K562 (cell line): ENCODE data around the gene MED13L.

Experiments used
- RBBP5 ChIP-seq: fragments of 200-600 bp; sonication (generic); IDR thresholded peaks from 2 replicates; pipeline ENCODE4 v1.6.1; 2012; ENCODE audit warnings: borderline replicate concordance, mild to moderate bottlenecking, low read length, control low read depth, inconsistent platforms; ENCODE audit not compliant: insufficient read depth, poor library complexity, severe bottlenecking
- TOE1 ChIP-seq, 2 experiments: fragments of 450-650 bp in 1 of 2; sonication (generic) in 1 of 2; formaldehyde crosslinking in 1 of 2; IDR thresholded peaks; 2 replicates each; pipeline versions ENCODE4 v1.7.1 to v1.8.0; 2016 to 2022; ENCODE audit warnings: borderline replicate concordance in 2 of 2, mild to moderate bottlenecking in 2 of 2, antibody characterized with exemption in 1 of 2, inconsistent platforms in 1 of 2, low read depth in 1 of 2, missing genetic modification reagents in 1 of 2, moderate library complexity in 1 of 2
- ZNF140 ChIP-seq: fragments of 250-450 bp; sonication (Bioruptor Pico); IDR thresholded peaks from 2 replicates; pipeline ENCODE4 v1.8.0; 2021; ENCODE audit warnings: moderate library complexity, mild to moderate bottlenecking, inconsistent platforms
- ZNF274 ChIP-seq: IDR thresholded peaks from 2 replicates; pipeline ENCODE4 v1.6.1; 2011; ENCODE audit warnings: low read depth, mild to moderate bottlenecking, low read length, moderate library complexity, borderline replicate concordance
- TF ChIP-seq, protein P1 (sequence below), 3 experiments: fragments of 200-800 bp in 1 of 3; fragments of 250-450 bp in 1 of 3; fragments of 450-650 bp in 1 of 3; sonication (Bioruptor Pico) in 1 of 3; sonication (Bioruptor generic) in 1 of 3; formaldehyde crosslinking in 1 of 3; IDR thresholded peaks; 2 replicates each; pipeline versions ENCODE4 v1.6.1 to v1.8.0; 2016 to 2022; ENCODE audit warnings: mild to moderate bottlenecking in 2 of 3, missing genetic modification characterization in 2 of 3, missing compliant biosample characterization in 1 of 3, moderate library complexity in 1 of 3
- TF ChIP-seq, protein P2 (sequence below): sonication (generic); formaldehyde crosslinking; IDR thresholded peaks from 2 replicates; pipeline ENCODE4 v1.5.0; 2020; ENCODE audit warnings: missing genetic modification reagents

DNA sequence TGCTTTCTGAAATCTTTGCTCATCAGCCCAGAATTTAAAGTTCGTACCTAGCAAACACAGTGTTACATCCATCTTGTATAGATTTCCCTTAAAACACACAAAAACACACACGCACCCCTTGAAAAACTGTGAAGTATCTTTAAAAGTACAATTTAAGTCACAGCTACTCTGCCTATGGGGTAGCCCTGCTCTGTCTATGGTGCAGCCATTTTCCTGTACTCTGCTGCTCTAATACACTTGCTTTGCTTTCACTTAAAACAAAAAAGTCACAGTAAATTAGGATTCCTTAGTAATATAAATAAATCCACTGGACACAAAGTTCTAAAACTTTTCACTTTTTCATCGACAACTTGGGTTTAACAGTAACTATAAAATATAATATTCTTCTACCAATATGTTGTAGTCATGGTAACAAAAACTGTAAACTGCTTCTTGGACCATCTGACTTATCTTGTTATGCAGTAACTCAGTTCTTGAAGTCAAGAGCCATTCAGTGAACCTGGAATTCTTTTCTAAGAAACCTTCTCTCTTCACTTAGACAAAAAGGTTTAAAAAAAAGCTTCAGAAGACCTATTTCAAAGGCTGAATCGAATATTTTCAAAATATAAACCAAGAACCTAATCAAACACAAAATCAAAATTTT lies 63.5 kb downstream of the MED13L start:
- TF ChIP-seq ZNF140 (CRISPR knock-in tag) (no peak), ZNF274 (no peak), TOE1 (IDR thresholded peaks at IDR 0.05; ENCODE audit: borderline replicate concordance) (no peak), TOE1 (CRISPR knock-in tag; IDR thresholded peaks at IDR 0.05; ENCODE audit: borderline replicate concordance, low read depth) (no peak), RBBP5 (no peak)
- TF ChIP-seq, protein P1, sequence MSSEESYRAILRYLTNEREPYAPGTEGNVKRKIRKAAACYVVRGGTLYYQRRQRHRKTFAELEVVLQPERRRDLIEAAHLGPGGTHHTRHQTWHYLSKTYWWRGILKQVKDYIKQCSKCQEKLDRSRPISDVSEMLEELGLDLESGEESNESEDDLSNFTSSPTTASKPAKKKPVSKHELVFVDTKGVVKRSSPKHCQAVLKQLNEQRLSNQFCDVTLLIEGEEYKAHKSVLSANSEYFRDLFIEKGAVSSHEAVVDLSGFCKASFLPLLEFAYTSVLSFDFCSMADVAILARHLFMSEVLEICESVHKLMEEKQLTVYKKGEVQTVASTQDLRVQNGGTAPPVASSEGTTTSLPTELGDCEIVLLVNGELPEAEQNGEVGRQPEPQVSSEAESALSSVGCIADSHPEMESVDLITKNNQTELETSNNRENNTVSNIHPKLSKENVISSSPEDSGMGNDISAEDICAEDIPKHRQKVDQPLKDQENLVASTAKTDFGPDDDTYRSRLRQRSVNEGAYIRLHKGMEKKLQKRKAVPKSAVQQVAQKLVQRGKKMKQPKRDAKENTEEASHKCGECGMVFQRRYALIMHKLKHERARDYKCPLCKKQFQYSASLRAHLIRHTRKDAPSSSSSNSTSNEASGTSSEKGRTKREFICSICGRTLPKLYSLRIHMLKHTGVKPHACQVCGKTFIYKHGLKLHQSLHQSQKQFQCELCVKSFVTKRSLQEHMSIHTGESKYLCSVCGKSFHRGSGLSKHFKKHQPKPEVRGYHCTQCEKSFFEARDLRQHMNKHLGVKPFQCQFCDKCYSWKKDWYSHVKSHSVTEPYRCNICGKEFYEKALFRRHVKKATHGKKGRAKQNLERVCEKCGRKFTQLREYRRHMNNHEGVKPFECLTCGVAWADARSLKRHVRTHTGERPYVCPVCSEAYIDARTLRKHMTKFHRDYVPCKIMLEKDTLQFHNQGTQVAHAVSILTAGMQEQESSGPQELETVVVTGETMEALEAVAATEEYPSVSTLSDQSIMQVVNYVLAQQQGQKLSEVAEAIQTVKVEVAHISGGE (CRISPR knock-in tag; IDR thresholded peaks at IDR 0.05) = no peak
- TF ChIP-seq, protein P2, sequence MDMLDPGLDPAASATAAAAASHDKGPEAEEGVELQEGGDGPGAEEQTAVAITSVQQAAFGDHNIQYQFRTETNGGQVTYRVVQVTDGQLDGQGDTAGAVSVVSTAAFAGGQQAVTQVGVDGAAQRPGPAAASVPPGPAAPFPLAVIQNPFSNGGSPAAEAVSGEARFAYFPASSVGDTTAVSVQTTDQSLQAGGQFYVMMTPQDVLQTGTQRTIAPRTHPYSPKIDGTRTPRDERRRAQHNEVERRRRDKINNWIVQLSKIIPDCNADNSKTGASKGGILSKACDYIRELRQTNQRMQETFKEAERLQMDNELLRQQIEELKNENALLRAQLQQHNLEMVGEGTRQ (CRISPR knock-in tag) = no peak
